ENCODE measurements around the gene HLA-DPA1. TPM values are rescaled to one million over a fixed set of nuclear protein-coding genes. Genes with fewer than 3 reads are reported as not detected.

The HLA-DPA1 gene
- total RNA-seq, 1 donor from 2014 or later = 491 TPM

- intact Hi-C loops (cut with DNase I) = loop anchor here (10.0 kb wide), 1 partner anchor 225 kb away; no protein-coding TSS in a partner anchor
- Histone ChIP-seq H3K9me3 (no peaks in the 10 kb centered on the region), H3K4me1 (peaks cover 21% of the 10 kb centered on the region), H3K36me3 (no peaks in the 10 kb centered on the region), H3K27me3 (no peaks in the 10 kb centered on the region), H3K4me3 (peak overlapping the region; percentile 23), H3K27ac (peak overlapping the region; percentile 92)
- ATAC-seq (no peak), DNase-seq (no peak)
- no peak for TF ChIP-seq CTCF (IDR thresholded peaks at IDR 0.05)
Observed at GRCh38 chr6:33019372-33019771, 54.1 kb downstream of the HLA-DPA1 start.

GRCh38 chr6:33018904-33019303, 54.5 kb downstream of the HLA-DPA1 start:
- ATAC-seq (peak; percentile 96), DNase-seq (peak; percentile 84)
- Histone ChIP-seq H3K27ac (peak overlapping the region; percentile 92), H3K27me3 (no peaks in the 10 kb centered on the region), H3K36me3 (no peaks in the 10 kb centered on the region), H3K4me1 (peaks cover 21% of the 10 kb centered on the region), H3K4me3 (peak overlapping the region; percentile 23), H3K9me3 (no peaks in the 10 kb centered on the region)
- TF ChIP-seq CTCF (IDR thresholded peaks at IDR 0.05) = no peak
- intact Hi-C loops (cut with DNase I) = loop anchor here (10.0 kb wide), 1 partner anchor 226 kb away; no protein-coding TSS in a partner anchor

GRCh38 chr6:33018418-33018817, 55.0 kb downstream of the HLA-DPA1 start:
- TF ChIP-seq CTCF (IDR thresholded peaks at IDR 0.05) = no peak
- no peaks in the 10 kb centered on the region for H3K36me3 ChIP-seq
- no peaks in the 10 kb centered on the region for H3K9me3 ChIP-seq
- peaks cover 21% of the 10 kb centered on the region for H3K4me1 ChIP-seq
- peak overlapping the region; percentile 23 for H3K4me3 ChIP-seq
- no peaks in the 10 kb centered on the region for H3K27me3 ChIP-seq
- peak overlapping the region; percentile 92 for H3K27ac ChIP-seq
- ATAC-seq (no peak), DNase-seq (no peak)
- intact Hi-C loops (cut with DNase I) = loop anchor here (10.0 kb wide), 1 partner anchor 226 kb away; no protein-coding TSS in a partner anchor

- H3K36me3 ChIP-seq = no peaks in the 10 kb centered on the region
- H3K27me3 ChIP-seq = no peaks in the 10 kb centered on the region
- H3K4me1 ChIP-seq = peaks cover 21% of the 10 kb centered on the region
- H3K9me3 ChIP-seq = no peaks in the 10 kb centered on the region
- peak overlapping the region; percentile 92 for H3K27ac ChIP-seq
- TF ChIP-seq CTCF (IDR thresholded peaks at IDR 0.05) = no peak
- peak overlapping the region; percentile 15 for H3K4me3 ChIP-seq
- ATAC-seq (peak; percentile 50), DNase-seq (no peak)
- intact Hi-C loops (cut with DNase I) = loop anchor here (10.0 kb wide), 1 partner anchor 227 kb away; no protein-coding TSS in a partner anchor
Observed at GRCh38 chr6:33017694-33018353, 55.6 kb downstream of the HLA-DPA1 start.

- Histone ChIP-seq H3K36me3 (no peaks in the 10 kb centered on the region), H3K4me3 (peak overlapping the region; percentile 15), H3K4me1 (peaks cover 21% of the 10 kb centered on the region), H3K27ac (peak overlapping the region; percentile 92), H3K27me3 (no peaks in the 10 kb centered on the region), H3K9me3 (no peaks in the 10 kb centered on the region)
- no peak for ATAC-seq
- intact Hi-C loops (cut with DNase I) = loop anchor here (10.0 kb wide), 1 partner anchor 228 kb away; no protein-coding TSS in a partner anchor
- DNase-seq = no peak
- TF ChIP-seq CTCF (IDR thresholded peaks at IDR 0.05) = no peak
Observed at GRCh38 chr6:33017018-33017417, 56.4 kb downstream of the HLA-DPA1 start.
